Mucosa of descending colon (tissue), 3 donors: ENCODE data around the gene INCA1. TPM values are rescaled to one million over a fixed set of nuclear protein-coding genes. Genes with fewer than 3 reads are reported as not detected.
A peak's percentile ranks its signal among the peaks of the same experiment; 100 is the strongest.

Experiments
- ATAC-seq: fragments of 200-7000 bp; cut with Tn5 transposase; one replicate; pipeline ENCODE4 v1.9.1; 2020; ENCODE audit warnings: mild to moderate bottlenecking, moderate library complexity
- DNase-seq, 3 donors: peaks; one replicate each; pipeline ENCODE4 v3.0.0-alpha.2; 2020
- H3K36me3 ChIP-seq: fragments of 200-600 bp; one replicate; pipeline ENCODE4 v1.8.0; 2021; ENCODE audit warnings: low read depth, mild to moderate bottlenecking
- H3K4me1 ChIP-seq: fragments of 200-600 bp; one replicate; pipeline ENCODE4 v1.8.0; 2021; ENCODE audit warnings: low read depth, mild to moderate bottlenecking
- H3K4me3 ChIP-seq: fragments of 200-600 bp; one replicate; pipeline ENCODE4 v1.8.0; 2021; ENCODE audit warnings: mild to moderate bottlenecking
- H3K9me3 ChIP-seq: fragments of 200-600 bp; one replicate; pipeline ENCODE4 v1.8.0; 2021; ENCODE audit warnings: mild to moderate bottlenecking
- intact Hi-C, 2 donors: fragments of 100-400 bp; cut with DNase I in 1 of 2; cut with micrococcal nuclease in 1 of 2; formaldehyde crosslinking; loops; one replicate each; pipeline versions ENCODE4 v1.11.0 to v1.11.1; 2022; cut with DNase I, micrococcal nuclease
- total RNA-seq, 3 donors: library from RNA; stranded (reverse); fragmentation: NEBNext Ultra II Directional in 2 of 3; extraction: Animal tissue kit (Norgen Biotek cat#: 25700) in 2 of 3; gene quantifications; one replicate each; pipeline versions ENCODE4 v1.2.1 to v1.2.4, GENCODE V29; 2021 to 2023
- TF ChIP-seq, protein P1 (sequence below): fragments of 200-600 bp; IDR thresholded peaks from one replicate; pipeline ENCODE4 v1.8.0; 2022; ENCODE audit warnings: antibody characterized with exemption, mild to moderate bottlenecking
- donor health status: DM: no; HTN: no; CAD: no; lungs with moderate emphysema.
- donor health status: DM: no; HTN: no; CAD: no.
- donor health status: DM: no; HTN: yes; CAD: no.

INCA1 gene
- total RNA-seq, 3 donors from 2014 or later = 1.8 to 4.5 (median 3.5) TPM

GRCh38 chr17:4960279-4960922, 36.9 kb downstream of the INCA1 start:
- Histone ChIP-seq H3K36me3 (no peaks in the 10 kb centered on the region), H3K4me3 (no peak overlapping the region), H3K4me1 (peaks cover 9% of the 10 kb centered on the region), H3K9me3 (no peaks in the 10 kb centered on the region)
- intact Hi-C loops = no loop called here
- TF ChIP-seq, protein P1, sequence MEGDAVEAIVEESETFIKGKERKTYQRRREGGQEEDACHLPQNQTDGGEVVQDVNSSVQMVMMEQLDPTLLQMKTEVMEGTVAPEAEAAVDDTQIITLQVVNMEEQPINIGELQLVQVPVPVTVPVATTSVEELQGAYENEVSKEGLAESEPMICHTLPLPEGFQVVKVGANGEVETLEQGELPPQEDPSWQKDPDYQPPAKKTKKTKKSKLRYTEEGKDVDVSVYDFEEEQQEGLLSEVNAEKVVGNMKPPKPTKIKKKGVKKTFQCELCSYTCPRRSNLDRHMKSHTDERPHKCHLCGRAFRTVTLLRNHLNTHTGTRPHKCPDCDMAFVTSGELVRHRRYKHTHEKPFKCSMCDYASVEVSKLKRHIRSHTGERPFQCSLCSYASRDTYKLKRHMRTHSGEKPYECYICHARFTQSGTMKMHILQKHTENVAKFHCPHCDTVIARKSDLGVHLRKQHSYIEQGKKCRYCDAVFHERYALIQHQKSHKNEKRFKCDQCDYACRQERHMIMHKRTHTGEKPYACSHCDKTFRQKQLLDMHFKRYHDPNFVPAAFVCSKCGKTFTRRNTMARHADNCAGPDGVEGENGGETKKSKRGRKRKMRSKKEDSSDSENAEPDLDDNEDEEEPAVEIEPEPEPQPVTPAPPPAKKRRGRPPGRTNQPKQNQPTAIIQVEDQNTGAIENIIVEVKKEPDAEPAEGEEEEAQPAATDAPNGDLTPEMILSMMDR = no peak
- DNase-seq (no peak), ATAC-seq (no peak)

- ATAC-seq (peak; percentile 75), DNase-seq (peak in 2 of 3 donors; percentile 19 to 61)
- intact Hi-C loops = no loop called here
- H3K4me3 ChIP-seq = no peak overlapping the region
- no peaks in the 10 kb centered on the region for H3K36me3 ChIP-seq
- H3K9me3 ChIP-seq = no peaks in the 10 kb centered on the region
- H3K4me1 ChIP-seq = peaks cover 9% of the 10 kb centered on the region
- TF ChIP-seq, protein P1 = no peak
These were observed 37.9 kb downstream of the INCA1 start for GRCh38 chr17:4959261-4959965.

- Histone ChIP-seq H3K4me1 (peaks cover 9% of the 10 kb centered on the region), H3K4me3 (no peak overlapping the region), H3K9me3 (no peaks in the 10 kb centered on the region), H3K36me3 (no peaks in the 10 kb centered on the region)
- intact Hi-C loops = no loop called here
- ATAC-seq (peak; percentile 30), DNase-seq (no peak)
- TF ChIP-seq, protein P1 = no peak
These were observed 39.2 kb downstream of the INCA1 start for GRCh38 chr17:4958102-4958501.

DNA sequence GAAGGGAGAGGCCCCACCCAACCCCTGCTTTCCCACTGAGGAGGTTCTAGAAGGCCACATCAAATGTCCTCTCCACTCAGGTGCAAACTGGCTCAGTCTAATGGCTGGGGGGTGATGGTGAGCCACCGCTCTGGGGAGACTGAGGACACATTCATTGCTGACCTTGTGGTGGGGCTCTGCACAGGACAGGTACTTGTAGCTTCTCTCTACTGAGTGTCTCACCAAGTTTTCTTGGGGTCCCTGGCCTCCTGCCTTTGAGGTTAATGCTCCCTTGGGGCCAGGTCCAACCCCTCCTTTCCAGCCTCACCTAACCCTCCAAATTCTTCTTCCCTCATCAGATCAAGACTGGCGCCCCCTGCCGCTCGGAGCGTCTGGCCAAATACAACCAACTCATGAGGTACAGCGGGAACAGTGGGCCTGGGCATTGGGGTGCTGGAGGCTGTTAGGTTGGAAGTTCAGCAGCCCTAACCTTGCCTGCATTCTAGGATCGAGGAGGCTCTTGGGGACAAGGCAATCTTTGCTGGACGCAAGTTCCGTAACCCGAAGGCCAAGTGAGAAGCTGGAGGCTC, 40.7 kb downstream of the INCA1 start:
- ATAC-seq = no peak

DNA sequence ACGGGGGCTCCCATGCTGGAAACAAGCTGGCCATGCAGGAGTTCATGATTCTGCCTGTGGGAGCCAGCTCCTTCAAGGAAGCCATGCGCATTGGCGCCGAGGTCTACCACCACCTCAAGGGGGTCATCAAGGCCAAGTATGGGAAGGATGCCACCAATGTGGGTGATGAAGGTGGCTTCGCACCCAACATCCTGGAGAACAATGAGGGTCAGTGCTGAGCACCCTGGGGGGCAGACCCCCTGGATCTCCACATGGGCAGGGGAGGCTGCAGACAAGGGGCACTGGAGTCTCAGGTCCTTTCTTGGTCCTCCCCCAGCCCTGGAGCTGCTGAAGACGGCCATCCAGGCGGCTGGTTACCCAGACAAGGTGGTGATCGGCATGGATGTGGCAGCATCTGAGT, 42.2 kb downstream of the INCA1 start:
- no peak overlapping the region for H3K4me3 ChIP-seq
- peaks cover 20% of the 10 kb centered on the region for H3K4me1 ChIP-seq
- ATAC-seq (no peak), DNase-seq (no peak)
- H3K9me3 ChIP-seq = no peaks in the 10 kb centered on the region
- no peaks in the 10 kb centered on the region for H3K36me3 ChIP-seq
- intact Hi-C loops = no loop called here
- TF ChIP-seq, protein P1 = no peak

More for the DNA sequence above, 40.7 kb downstream of the INCA1 start:
- Histone ChIP-seq H3K9me3 (no peaks in the 10 kb centered on the region), H3K4me3 (no peak overlapping the region), H3K36me3 (no peaks in the 10 kb centered on the region), H3K4me1 (peaks cover 9% of the 10 kb centered on the region)
- peak in 1 of 3 donors; percentile 62 for DNase-seq
- TF ChIP-seq, protein P1 = no peak
- intact Hi-C loops = no loop called here
